ENCODE results near the gene CHCHD1. TPM values are rescaled to one million over a fixed set of nuclear protein-coding genes. Genes with fewer than 3 reads are reported as not detected.

Gene CHCHD1
- total and polyA plus RNA-seq, 2 experiments from 2014 or later = 40.6 to 187 TPM

- H2AFZ ChIP-seq = no peak overlapping the region; the same call in 1 of the 2 replicates
- Mint-ChIP-seq H3K4me1 (0 out of 3 replicates have a peak, but pooled peaks cover 3% of the 10 kb centered on the region), H3K9me3 (no peaks in the 10 kb centered on the region), H3K4me3 (no peak overlapping the region), H3K27me3 (ENCODE audit: insufficient read depth, low read depth, poor library complexity) (peaks cover 6% of the 10 kb centered on the region), H3K27ac (no peak overlapping the region), H3K36me3 (ENCODE audit: low read depth) (peaks cover 10% of the 10 kb centered on the region; the same call in 1 of the 3 replicates)
- H3K4me3 ChIP-seq = peak overlapping the region; percentile 59
- H3K4me2 ChIP-seq = peak overlapping the region; percentile 71; the same call in 1 of the 2 replicates
- H3K9me2 ChIP-seq (ENCODE audit: insufficient read depth) = no peaks in the 10 kb centered on the region
- TF ChIP-seq STAT1 (IDR thresholded peaks at IDR 0.05; ENCODE audit: unreplicated experiment) (no peak), ETS1 (IDR thresholded peaks at IDR 0.05) (no peak), POLR2AphosphoS5 (IDR thresholded peaks at IDR 0.05; ENCODE audit: low read depth) (no peak)
- H3K36me3 ChIP-seq (ENCODE audit: insufficient read depth) = peaks cover under 1% of the 10 kb centered on the region; the same call in 1 of the 2 replicates
- H3K27ac ChIP-seq (ENCODE audit: low read depth) = no peak overlapping the region
- H4K20me1 ChIP-seq (replicated peaks; ENCODE audit: insufficient read depth) = no peaks in the 10 kb centered on the region
- H3F3A ChIP-seq (replicated peaks; ENCODE audit: low read depth) = peaks cover 15% of the 10 kb centered on the region; the same call in 1 of the 2 replicates
- DNase-seq (ENCODE audit: low spot score) (peak; percentile 78), ATAC-seq (peak; percentile 29)
- peaks cover 12% of the 10 kb centered on the region for H3K4me1 ChIP-seq (ENCODE audit: insufficient read depth)
- H3K27me3 ChIP-seq (ENCODE audit: insufficient read depth) = no peaks in the 10 kb centered on the region
- peaks cover 19% of the 10 kb centered on the region for H3K79me2 ChIP-seq (replicated peaks; ENCODE audit: insufficient read depth)
These were observed 48.8 kb upstream of the CHCHD1 start for GRCh38 chr10:73732931-73733623.

GRCh38 chr10:73734028-73734720, 47.7 kb upstream of the CHCHD1 start:
- no peaks in the 10 kb centered on the region for H3K9me3 Mint-ChIP-seq
- ATAC-seq = peak; percentile 17
- H3K9me2 ChIP-seq (ENCODE audit: insufficient read depth) = no peaks in the 10 kb centered on the region
- DNase-seq (ENCODE audit: low spot score) = peak; percentile 53
- no peaks in the 10 kb centered on the region for H3K36me3 ChIP-seq (ENCODE audit: insufficient read depth)
- peaks cover 12% of the 10 kb centered on the region for H3K4me1 ChIP-seq (ENCODE audit: insufficient read depth)
- H4K20me1 ChIP-seq (replicated peaks; ENCODE audit: insufficient read depth) = no peaks in the 10 kb centered on the region
- H3K4me2 ChIP-seq = peak overlapping the region; percentile 71; the same call in 1 of the 2 replicates
- peaks cover 15% of the 10 kb centered on the region; the same call in 1 of the 2 replicates for H3F3A ChIP-seq (replicated peaks; ENCODE audit: low read depth)
- peaks cover 10% of the 10 kb centered on the region; the same call in 1 of the 3 replicates for H3K36me3 Mint-ChIP-seq (ENCODE audit: low read depth)
- H3K4me1 Mint-ChIP-seq = 0 out of 3 replicates have a peak, but pooled peaks cover 3% of the 10 kb centered on the region
- no peaks in the 10 kb centered on the region for H3K27me3 ChIP-seq (ENCODE audit: insufficient read depth)
- H2AFZ ChIP-seq = no peak overlapping the region
- peaks cover 13% of the 10 kb centered on the region for H3K79me2 ChIP-seq (replicated peaks; ENCODE audit: insufficient read depth)
- H3K27ac ChIP-seq (ENCODE audit: low read depth) = no peak overlapping the region
- H3K4me3 ChIP-seq = peak overlapping the region; percentile 59
- peaks cover 6% of the 10 kb centered on the region for H3K27me3 Mint-ChIP-seq (ENCODE audit: insufficient read depth, low read depth, poor library complexity)
- no peak overlapping the region for H3K27ac Mint-ChIP-seq
- no peak overlapping the region for H3K4me3 Mint-ChIP-seq
- TF ChIP-seq CREB1 (CRISPR knock-in tag; IDR thresholded peaks at IDR 0.05; ENCODE audit: low read depth) (no peak), STAT1 (IDR thresholded peaks at IDR 0.05; ENCODE audit: unreplicated experiment) (no peak), EZH2 (IDR thresholded peaks at IDR 0.05; ENCODE audit: low read depth, unreplicated experiment) (no peak), ETS1 (IDR thresholded peaks at IDR 0.05) (no peak), ZNF114 (CRISPR knock-in tag; IDR thresholded peaks at IDR 0.05) (no peak), ZNF331 (CRISPR knock-in tag; IDR thresholded peaks at IDR 0.05; ENCODE audit: low read depth) (no peak), CTCF (conservative IDR thresholded peaks at IDR 0.05; ENCODE audit: low read depth in 2 of 2) (no peak), POLR2AphosphoS5 (IDR thresholded peaks at IDR 0.05; ENCODE audit: low read depth) (no peak), REST (IDR thresholded peaks at IDR 0.05; ENCODE audit: unreplicated experiment) (no peak), EZH2phosphoT487 (IDR thresholded peaks at IDR 0.05; ENCODE audit: unreplicated experiment) (no peak), JUNB (IDR thresholded peaks at IDR 0.05; ENCODE audit: unreplicated experiment) (no peak)
